Activated CD4-positive, alpha-beta T cell treated with anti-CD3 and anti-CD28 coated beads, Interleukin-2, amount 50 U/mL, for 4 hours (primary cell): ENCODE measurements around the gene SLCO4A1.
A peak's percentile ranks its signal among the peaks of the same experiment; 100 is the strongest.

Experiments
- DNase-seq, 2 experiments: peaks; one replicate each; pipeline ENCODE4 v3.0.0-alpha.2; 2020

Gene SLCO4A1

DNA sequence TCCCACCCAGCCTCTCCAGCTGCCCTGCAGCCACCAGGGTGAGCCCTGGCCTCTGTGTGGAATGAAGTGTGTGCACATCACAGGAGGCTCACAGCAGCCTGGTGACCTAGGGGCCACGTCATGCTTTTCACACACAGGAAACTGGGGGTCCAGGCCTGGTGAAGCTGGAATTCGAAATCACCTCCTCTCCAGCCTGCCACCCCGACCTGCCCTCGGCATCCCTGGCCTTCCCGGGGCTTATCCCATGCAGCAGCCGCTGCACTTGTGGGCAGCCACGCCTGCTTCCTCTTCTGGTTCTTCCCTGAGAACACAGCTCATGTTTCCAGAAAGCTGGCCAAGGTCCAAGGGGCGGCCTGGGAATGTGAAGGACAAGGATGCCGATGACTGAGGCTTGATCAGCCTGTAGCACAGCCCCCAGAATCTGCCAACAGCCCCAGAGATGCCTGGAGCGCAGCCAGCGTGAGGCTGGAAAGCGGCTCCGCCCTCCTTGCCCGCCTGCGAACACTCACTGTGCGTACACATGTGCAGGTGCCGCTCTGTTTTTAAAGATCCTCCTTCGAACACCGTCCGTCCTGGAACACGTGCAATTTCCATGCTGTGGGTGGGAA, 62.1 kb downstream of the SLCO4A1 start:
- no peak for DNase-seq

DNA sequence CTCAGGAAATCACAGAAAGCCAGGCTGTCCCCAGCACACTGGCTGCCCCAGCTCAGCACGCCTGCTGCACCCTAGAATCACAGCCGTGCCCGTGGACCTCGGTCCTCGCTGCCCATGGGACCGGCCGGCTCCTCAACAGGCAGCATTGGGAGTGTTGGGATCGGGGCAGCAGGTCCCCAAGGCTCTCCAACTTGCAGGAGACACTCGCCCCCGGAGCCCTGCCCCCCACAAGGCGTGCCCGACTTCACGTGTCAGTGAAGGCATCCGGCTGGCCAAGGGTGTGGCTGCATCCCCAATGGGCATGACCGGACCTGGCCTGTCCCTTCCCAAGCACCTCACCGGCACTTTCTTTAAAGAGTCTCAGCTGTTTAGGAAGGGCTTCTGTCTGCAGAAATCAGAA, 63.3 kb downstream of the SLCO4A1 start:
- no peak for DNase-seq

DNA sequence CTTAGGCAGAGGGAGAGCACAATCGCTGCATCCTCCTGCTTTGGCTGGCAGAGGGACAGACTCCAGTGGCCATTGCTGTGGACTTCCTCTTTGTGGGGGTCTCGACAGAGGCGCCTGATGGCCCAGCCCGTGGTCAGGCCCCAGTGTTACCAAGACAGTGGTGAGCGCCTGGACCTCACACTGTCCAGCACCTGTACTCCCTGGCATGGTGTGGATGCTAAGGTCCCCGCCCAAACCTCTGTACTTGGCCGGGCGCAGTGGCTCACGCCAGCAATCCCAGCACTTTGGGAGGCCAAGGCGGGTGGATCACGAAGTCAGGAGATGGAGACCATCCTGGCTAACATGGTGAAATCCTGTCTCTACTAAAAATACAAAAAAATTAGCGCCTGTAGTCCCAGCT, 64.0 kb downstream of the SLCO4A1 start:
- DNase-seq = no peak

GRCh38 chr20:62706857-62707256, 64.6 kb downstream of the SLCO4A1 start:
- DNase-seq = no peak

DNA sequence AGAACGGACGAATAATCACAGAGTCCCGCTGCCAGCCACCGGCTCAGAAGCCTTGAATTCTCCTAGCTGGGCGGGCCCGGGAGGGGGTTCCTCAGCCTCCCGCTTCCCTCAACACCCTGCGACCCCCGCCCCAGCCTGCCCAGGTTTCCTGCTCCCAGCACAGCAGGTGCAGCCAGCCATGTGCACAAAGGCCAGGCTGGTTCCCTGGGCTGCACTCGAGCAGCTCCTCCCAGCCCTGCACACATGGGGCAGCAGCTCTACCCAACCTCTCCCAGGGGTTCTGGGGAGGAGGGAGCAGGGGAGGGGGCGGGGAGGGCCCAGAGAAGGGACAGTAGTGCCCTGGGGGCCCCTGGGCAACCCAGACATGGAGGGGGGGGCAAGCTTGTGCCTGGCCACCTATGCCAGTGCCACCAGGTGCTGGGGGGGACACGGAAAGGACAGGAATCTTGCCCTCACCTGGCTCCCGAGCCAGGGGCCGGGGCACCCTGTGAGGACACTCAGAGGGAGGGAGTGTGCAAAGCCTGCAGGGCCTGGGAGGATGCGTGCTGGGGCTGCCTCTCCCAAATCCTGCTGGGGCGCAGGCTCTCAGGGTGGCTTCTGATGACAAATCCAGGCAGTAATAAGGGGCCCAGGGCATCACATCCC, 65.1 kb downstream of the SLCO4A1 start:
- no peak for DNase-seq

DNA sequence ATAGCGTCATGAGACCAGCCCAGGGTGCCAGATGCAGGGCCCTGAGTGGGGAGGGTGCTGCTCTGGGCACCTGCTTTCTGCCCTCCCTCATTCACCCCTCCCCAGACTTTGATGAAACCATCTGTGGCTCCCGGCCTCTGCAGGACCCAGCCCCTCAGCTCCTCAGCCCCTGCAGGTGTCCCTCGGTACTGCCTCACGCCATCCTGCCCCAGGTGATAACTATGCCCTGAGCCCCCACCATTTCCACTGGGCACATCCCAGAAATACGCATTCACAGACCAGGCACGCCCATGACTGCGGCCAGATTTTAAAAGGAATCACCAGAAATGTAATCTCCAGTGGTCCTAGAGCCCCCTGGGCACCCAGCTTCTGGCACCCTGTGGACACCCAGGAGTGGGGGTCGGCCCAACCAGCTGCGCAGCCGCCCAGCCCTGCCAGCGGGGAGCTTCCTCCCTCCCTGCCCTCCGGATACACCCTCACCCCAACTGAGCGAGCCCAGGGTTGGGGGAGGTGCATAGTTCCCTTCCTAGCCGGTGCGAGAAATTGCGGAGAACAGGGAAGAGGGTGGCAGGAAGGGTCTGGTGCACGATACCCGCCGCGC, 65.7 kb downstream of the SLCO4A1 start:
- peak in 1 of 2 experiments; percentile 19 for DNase-seq

DNA sequence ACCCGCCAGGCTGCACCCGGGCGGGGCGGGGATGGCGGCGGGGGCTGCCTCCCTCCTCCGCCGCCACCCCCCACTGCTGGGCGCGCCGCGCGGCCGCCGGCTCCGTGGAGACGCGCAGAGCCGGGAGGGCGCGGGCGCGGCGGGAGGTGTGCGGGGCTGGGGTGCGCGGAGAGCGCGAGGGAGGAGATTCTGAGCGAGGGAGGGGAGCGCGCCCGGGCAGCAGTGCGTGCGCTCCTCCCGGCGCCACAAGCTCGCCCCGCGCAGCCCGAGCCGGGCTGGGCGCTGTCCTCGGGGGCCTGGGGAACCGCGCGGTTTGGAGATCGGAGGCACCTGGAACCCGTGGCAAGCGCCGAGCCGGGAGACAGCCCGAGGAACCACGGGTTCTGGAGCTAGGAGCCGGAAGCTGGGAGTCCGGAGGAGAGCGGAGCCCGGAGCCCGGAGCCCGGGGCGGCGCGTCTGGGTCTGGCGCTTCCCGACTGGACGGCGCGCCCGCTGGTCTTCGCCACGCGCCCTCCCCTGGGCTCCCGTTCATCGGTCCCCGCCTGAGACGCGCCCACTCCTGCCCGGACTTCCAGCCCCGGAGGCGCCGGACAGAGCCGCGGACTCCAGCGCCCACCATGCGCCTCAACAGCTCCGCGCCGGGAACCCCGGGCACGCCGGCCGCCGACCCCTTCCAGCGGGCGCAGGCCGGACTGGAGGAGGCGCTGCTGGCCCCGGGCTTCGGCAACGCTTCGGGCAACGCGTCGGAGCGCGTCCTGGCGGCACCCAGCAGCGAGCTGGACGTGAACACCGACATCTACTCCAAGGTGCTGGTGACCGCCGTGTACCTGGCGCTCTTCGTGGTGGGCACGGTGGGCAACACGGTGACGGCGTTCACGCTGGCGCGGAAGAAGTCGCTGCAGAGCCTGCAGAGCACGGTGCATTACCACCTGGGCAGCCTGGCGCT, 66.6 kb downstream of the SLCO4A1 start, which contains the start of gene NTSR1:
TSS of gene NTSR1 (plus strand) at position 246 of the 946 bp plus-strand sequence. CDS start at position 618, 372 bp downstream.
- no peak for DNase-seq

- DNase-seq = no peak
Observed at GRCh38 chr20:62709537-62709905, 67.2 kb downstream of the SLCO4A1 start.

GRCh38 chr20:62710221-62710885, 68.0 kb downstream of the SLCO4A1 start:
- no peak for DNase-seq

- no peak for DNase-seq
Observed at GRCh38 chr20:62710886-62711702, 68.8 kb downstream of the SLCO4A1 start.

DNA sequence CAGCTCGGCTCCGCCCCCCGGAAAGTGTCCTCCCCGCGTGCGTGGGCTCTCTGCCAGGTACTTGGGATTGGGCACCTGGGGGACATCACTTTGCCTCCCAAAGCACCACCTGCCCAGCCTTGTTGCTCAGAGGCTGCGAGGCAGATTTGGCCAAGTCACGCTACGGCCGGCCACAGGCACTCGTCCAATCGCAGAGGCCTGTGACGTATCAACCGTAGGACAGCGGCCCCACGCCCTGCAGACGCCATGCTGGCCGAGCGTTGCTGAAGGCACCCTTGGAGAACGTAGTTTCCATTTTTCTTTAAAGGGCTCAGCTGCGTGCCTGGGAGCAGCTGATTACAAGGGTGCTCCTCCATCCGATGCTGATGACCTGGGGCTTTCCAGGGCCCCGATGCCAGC, 69.4 kb downstream of the SLCO4A1 start:
- DNase-seq = no peak

DNA sequence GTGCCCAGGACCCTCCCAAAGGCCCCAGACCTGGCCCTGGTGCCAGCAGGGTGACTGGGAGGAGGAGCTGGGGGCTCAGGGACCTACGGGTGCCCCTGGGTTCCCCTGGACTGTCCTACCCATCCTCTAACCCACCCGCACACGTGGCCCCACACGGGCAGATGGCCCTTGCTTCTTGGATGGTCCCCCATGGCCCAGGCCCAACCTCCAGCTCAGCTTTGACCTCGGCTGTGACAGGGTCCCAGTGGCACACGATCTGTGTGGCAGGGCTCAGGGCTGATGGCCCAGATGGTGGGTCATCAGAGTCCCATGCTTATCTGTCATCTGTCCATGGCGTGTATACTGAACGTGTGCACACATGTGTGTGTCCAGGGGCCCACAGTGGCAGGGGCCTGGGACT, 70.3 kb downstream of the SLCO4A1 start:
- no peak for DNase-seq

- no peak for DNase-seq
Observed at GRCh38 chr20:62714006-62714405, 71.7 kb downstream of the SLCO4A1 start.

GRCh38 chr20:62714799-62715198, 72.5 kb downstream of the SLCO4A1 start:
- no peak for DNase-seq

- no peak for DNase-seq
Observed at GRCh38 chr20:62715201-62715600, 72.9 kb downstream of the SLCO4A1 start.

DNA sequence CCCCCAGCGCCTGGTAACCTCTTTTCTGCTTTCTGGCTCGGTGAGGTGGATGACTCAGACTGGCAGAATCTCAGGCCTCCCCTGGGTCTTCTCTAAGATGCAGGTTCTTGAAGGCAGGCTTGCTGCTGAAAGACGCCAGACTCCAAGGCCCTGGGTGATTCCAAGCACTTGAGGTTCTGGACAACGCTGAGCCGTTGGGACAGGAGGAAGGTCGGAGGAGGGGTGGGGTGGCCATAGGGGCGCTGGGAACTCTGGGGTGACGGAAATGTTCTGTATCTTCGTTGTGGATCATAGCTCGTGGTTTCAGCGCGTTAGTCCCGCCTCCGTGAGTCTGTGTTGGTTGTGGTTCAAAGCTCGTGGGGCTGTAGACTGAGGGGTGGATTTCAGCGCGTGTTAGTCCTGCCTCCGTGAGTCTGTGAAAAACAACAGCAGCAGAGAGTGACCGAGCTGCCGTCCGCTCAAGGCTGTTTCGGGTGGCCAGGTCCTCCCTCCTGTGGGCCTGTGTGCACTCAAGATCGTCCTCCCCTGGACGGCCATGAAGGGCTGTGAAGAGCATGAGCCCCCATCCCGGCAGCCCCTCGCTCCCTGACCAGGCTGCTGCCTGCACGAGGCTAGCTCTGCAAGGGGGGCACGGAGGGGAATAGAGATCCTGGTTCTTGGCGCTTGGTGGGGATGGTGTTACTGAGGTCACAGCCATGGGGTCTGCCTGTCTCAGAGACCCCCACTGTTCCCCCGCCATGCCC, 74.1 kb downstream of the SLCO4A1 start:
- DNase-seq = peak; percentile 34 to 38

DNA sequence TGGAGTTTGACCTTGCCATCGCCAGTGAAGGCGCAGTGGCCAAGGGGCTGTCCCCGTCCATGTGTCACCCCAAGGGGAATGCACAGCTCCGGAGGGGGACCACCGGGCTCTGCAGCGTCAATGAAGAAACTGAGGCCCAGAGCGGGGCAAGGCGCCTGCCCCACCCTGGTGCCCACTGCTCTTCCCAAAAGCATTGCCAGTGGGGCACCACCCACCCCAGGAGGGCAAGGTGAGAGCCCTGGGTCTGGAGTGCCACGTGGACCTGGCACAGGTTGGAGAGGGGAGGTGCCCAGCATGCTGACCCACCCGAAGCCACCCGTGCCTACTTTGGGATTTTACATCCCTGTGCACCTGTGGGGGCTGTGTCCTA, 74.6 kb downstream of the SLCO4A1 start:
- no peak for DNase-seq

DNA sequence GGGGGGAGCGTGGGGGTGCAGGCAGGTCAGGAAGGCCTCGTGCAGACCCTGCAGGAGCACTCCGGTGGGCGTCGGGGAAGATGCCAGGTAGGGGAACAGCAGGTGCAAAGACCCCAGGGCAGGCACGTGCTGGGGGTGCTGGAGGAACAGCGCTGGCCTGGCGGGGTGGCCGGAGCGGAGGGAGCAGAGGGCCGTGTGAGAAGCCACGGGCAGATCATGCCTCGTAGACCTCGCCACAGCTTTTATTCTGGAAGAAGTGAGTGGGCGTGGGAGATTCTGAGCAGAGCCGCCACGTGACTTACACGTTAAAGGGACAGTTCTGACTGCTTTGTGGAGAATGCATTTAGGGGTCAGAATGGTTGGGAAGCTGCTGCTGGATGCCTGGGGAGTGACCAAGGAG, 75.6 kb downstream of the SLCO4A1 start:
- DNase-seq = no peak

GRCh38 chr20:62718546-62718945, 76.2 kb downstream of the SLCO4A1 start:
- no peak for DNase-seq

GRCh38 chr20:62719250-62719935, 77.1 kb downstream of the SLCO4A1 start:
- DNase-seq = no peak
